Measurements from ENCODE around the gene B4GALNT3.

The B4GALNT3 gene

GRCh38 chr12:549476-550082 is 89.8 kb downstream of the B4GALNT3 start:
- DNase-seq (ENCODE audit: low read depth): no peak
- TF ChIP-seq CTCF (conservative IDR thresholded peaks at IDR 0.05; ENCODE audit: low read depth, low read length): no peak
- H3K4me3 ChIP-seq (ENCODE audit: low read length): no peak overlapping the region

- no peak for DNase-seq (ENCODE audit: low read depth)
- H3K4me3 ChIP-seq (ENCODE audit: low read length): no peak overlapping the region
- no peak for TF ChIP-seq CTCF (conservative IDR thresholded peaks at IDR 0.05; ENCODE audit: low read depth, low read length)
Observed at GRCh38 chr12:550473-551260, 90.9 kb downstream of the B4GALNT3 start.

- DNase-seq (ENCODE audit: low read depth): no peak
- TF ChIP-seq CTCF (conservative IDR thresholded peaks at IDR 0.05; ENCODE audit: low read depth, low read length): no peak
- no peak overlapping the region for H3K4me3 ChIP-seq (ENCODE audit: low read length)
Observed at GRCh38 chr12:552466-552865, 92.7 kb downstream of the B4GALNT3 start.

- no peak for TF ChIP-seq CTCF (conservative IDR thresholded peaks at IDR 0.05; ENCODE audit: low read depth, low read length)
- H3K4me3 ChIP-seq (ENCODE audit: low read length): no peak overlapping the region
- no peak for DNase-seq (ENCODE audit: low read depth)
Observed at GRCh38 chr12:553216-554000, 93.7 kb downstream of the B4GALNT3 start.

GRCh38 chr12:554001-554285 is 94.2 kb downstream of the B4GALNT3 start:
- TF ChIP-seq CTCF (conservative IDR thresholded peaks at IDR 0.05; ENCODE audit: low read depth, low read length): no peak
- DNase-seq (ENCODE audit: low read depth): no peak

GRCh38 chr12:556498-556897 is 96.8 kb downstream of the B4GALNT3 start:
- no peak for DNase-seq (ENCODE audit: low read depth)
- no peak for TF ChIP-seq CTCF (conservative IDR thresholded peaks at IDR 0.05; ENCODE audit: low read depth, low read length)

More at GRCh38 chr12:554001-554285, 94.2 kb downstream of the B4GALNT3 start:
- no peak overlapping the region for H3K4me3 ChIP-seq (ENCODE audit: low read length)

More at GRCh38 chr12:556498-556897, 96.8 kb downstream of the B4GALNT3 start:
- H3K4me3 ChIP-seq (ENCODE audit: low read length): no peak overlapping the region

Data from retinal pigment epithelial cell (primary cell).